PFSK-1 (cell line): ENCODE measurements around the gene ZNF429.

Experiments used
- POLR2AphosphoS5 ChIP-seq: IDR thresholded peaks from 2 replicates; pipeline ENCODE4 v1.6.1; 2012; ENCODE audit warnings: low read depth, mild to moderate bottlenecking, control low read depth, low read length, moderate library complexity
- REST ChIP-seq, 2 experiments: IDR thresholded peaks; 2 replicates each; pipeline versions ENCODE4 v1.6.1 to v1.8.0; 2011 to 2012; ENCODE audit warnings: low read depth in 2 of 2, low read length in 2 of 2, control low read depth in 1 of 2, inconsistent platforms in 1 of 2, mild to moderate bottlenecking in 1 of 2, moderate library complexity in 1 of 2; ENCODE audit not compliant: insufficient read depth in 1 of 2
- TAF1 ChIP-seq: IDR thresholded peaks from 2 replicates; pipeline ENCODE4 v1.6.1; 2012; ENCODE audit warnings: low read length, control low read depth, borderline replicate concordance; ENCODE audit not compliant: insufficient read depth

- TF ChIP-seq REST (IDR thresholded peaks at IDR 0.05; ENCODE audit: insufficient read depth in 1 of 2, low read depth in 2 of 2, low read length in 2 of 2) (no peak), POLR2AphosphoS5 (no peak), TAF1 (no peak)
These were observed 14.1 kb downstream of the ZNF429 start for GRCh38 chr19:21519488-21519887.
